Effector CD8-positive, alpha-beta T cell (primary cell): ENCODE measurements around the gene IST1.

ENCODE experiments used
- DNase-seq: peaks from one replicate; lab custom pipeline; 2025; lab: John Stamatoyannopoulos, UW

Gene IST1

DNA sequence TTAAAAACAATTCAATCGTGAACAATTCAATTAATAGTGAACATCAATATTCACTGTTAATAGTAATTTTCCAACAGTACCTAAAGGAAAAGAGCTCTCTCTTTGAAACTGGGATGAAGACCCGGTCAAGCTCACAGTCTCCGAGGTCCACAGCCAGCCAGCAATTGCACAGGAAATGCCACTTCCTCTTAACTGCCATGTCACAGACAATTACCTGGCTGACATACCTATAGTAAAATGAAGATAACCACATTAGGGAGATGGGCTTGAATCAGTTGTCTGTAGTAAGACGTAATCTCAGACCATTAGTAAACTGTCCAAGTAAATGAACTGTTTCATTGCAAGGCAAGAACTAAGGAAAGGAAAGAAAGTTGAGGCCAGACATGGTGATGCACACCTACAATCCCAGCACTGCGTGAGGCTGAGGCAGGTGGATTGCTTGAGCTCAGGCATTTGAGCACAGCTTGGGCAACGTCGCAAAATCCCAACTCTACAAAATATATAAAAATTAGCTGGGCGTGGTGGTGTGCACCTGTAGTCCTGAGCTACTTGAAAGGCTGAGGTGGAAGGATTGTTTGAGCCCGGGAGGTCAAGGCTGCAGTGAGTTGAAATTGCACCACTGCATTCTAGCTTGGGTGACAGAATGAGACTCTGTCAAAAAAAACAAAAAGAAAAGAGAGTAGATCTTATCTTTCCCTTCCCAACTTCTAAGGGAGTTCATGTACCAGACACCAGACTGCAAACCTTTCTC lies 68.0 kb downstream of the IST1 start:
- no peak for DNase-seq

DNA sequence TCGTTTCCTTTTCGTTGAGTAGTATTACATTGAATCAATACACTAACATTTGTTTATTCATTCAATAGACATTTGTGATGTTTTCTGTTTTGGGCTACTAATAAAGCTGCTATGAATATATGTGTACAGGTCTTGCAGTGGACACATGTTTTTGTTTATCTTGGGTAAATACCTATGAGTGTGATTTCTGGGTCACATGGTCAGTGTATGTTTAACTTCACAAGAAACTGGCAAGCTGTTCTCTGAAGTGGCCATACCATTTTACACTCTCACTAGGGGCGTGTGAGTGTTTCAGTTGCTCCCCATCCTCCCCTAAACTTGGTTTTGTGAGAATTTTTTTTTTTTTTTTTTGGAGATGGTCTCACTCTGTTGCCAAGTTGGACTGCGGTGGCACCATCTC lies 69.9 kb downstream of the IST1 start:
- no peak for DNase-seq

DNA sequence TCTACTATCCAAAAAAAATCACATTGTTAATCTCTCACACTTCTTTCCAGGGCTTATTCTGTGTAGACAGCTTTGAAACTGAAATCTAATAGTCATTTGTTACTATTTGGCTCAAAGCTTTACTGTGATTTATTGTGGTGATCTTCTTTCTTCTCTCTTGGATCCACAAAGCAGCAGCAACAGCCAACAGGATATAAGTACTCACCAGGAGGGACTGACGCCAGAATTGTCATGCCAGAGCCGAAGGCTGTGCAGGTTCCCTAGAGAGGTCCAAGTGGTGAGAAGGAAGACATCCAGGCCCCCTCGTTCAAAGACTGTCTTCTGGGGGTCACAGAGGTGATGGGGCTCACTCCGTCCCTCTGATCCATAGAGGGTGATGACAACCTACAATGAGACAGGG lies 71.6 kb downstream of the IST1 start:
- DNase-seq = no peak

DNA sequence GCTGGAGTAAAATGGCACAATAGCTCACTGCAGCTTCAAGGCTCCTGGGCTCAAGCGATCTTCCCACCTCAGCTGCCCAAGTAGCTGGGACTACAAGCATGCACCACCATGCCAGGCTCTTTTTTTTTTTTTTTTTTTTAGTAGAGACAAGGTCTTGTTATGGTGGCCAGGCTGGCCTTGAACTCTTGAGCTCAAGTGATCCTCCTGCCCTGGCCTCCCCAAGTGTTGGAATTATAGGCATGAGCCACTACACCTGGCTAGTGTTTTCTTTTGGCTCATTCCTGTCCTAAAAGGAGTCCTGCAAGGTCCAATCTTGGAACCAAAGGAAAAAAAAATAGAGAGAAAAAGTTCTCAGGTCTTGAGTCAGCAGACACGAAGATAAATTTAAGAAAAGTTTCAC lies 74.0 kb downstream of the IST1 start:
- DNase-seq = no peak

DNA sequence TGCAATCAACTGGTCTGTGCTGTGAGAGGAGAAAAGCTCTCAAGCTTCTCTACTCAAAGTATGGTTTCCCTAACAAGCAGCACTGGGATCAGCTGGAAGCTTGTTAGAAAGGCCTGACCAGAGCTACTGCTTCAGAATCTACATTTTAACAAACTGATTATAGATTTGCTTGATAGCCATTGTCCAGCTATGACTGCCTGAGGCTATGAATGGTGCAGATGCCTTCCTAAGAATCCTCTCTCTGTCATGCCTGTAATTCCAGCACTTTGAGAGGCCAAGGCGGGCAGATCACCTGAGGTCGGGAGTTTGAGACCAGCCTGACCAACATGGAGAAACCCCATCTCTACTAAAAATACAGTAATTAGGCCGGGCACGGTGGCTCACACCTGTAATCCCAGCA lies 76.2 kb downstream of the IST1 start:
- no peak for DNase-seq

DNA sequence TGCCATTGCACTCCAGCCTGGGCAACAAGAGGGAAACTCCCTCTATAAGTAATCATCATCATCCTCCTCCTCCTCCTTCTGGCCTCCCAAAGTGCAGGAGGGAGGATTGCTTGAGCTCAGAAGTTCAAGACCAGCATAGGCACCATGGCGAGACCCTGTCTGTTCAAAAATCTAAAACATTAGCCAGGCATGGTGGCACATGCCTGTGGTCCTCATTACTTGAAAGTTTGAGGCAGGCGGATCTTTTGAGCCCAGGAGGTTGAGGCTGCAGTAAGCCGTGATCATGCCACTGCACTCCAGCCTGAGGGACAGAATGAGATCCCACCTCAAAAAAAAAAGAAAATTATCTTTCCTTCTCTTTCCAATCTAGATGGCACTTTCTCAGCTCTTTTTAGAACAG lies 77.0 kb downstream of the IST1 start:
- DNase-seq = no peak

DNA sequence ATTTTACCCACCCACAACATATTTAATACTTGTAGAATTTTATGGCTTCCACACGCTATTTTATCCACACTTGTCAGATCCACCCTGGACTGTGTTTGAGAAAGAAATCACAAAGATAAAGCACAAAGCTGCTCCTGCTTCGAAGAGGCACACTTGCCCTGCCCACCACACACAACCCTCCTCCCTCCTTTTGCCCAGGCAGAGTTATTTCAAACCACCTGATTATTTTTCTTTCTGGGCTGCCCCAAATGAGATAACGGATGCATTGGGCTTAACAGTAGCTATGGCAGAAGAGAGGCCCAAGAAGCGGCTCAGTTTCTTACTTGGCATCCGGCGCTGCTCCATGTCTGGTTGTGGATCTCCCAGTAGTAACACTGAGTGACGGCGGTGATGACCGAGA lies 77.7 kb downstream of the IST1 start:
- DNase-seq = no peak

DNA sequence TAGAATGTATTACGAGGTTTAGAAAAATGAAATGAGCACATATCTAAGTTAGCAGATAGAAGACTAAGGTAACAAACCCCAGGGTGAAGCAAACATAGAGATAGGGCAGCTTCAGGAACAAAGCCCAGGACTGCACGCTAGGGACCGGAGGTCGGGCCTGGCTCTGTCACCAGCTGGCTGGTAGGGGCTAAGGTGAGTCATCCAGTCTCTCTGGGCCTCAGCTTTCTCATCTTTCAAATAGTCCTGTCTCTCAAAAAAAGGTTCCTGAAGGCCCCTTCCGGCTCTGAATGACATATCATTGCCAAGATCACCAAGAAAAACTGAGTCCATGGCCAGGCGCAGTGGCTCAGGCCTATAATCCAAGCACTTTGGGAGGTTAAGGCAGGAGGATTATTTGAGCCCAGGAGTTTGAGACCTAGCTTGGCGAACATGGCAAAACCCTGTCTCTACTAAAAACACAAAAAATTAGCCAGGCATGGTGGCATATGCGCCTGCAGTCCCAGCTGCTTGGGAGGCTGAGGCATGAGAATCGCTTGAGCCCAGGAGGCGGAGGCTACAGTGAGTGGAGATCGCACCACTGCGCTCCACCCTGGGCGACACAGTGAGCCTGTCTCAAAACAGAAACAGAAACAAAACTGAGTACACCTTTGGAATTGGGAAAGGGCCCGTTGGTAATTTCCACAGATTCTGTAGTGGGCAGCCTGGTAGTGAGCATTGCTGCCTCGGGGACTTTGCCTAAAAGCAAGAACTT lies 78.9 kb downstream of the IST1 start:
- no peak for DNase-seq
